HEK293 (cell line): ENCODE data around the gene LSM2.
A peak's percentile ranks its signal among the peaks of the same experiment; 100 is the strongest.
"Not testable (repeated sequence)": the region's sequence is repeated elsewhere in the genome, so short reads cannot be mapped to it uniquely, and the experiment has no call there.

Experiments
- CTCF ChIA-PET: fragments of 350-600 bp; formaldehyde crosslinking; extraction: SDS; loops from one replicate; lab custom pipeline; 2021; ENCODE audit warnings: antibody characterized with exemption; lab: Yijun Ruan, JAX
- POLR2A ChIA-PET: fragments of 300-600 bp; formaldehyde crosslinking; extraction: SDS; loops from one replicate; lab custom pipeline; 2020; ENCODE audit warnings: antibody characterized with exemption, inconsistent platforms; lab: Yijun Ruan, JAX
- H3K27ac ChIP-seq: fragments of 200-500 bp; sonication (Bioruptor generic); 2 replicates; pipeline ENCODE4 v1.5.1; 2014; ENCODE audit warnings: low read depth, low read length, control low read depth, inconsistent platforms; ENCODE audit errors: extremely low read depth
- H3K36me3 ChIP-seq, 2 experiments: fragments of 200-500 bp in 1 of 2; sonication (Bioruptor generic) in 1 of 2; 1 replicate in 1 of 2; 2 replicates in 1 of 2; pipeline ENCODE4 v1.5.1; 2014 to 2017; ENCODE audit warnings: inconsistent platforms in 2 of 2, low read length in 2 of 2; ENCODE audit not compliant: control insufficient read depth in 2 of 2, insufficient read depth in 1 of 2
- H3K4me1 ChIP-seq: fragments of 200-500 bp; sonication (Bioruptor generic); 2 replicates; pipeline ENCODE4 v1.5.1; 2014; ENCODE audit warnings: mild to moderate bottlenecking, low read length, inconsistent platforms; ENCODE audit not compliant: control insufficient read depth, insufficient read depth
- H3K4me3 ChIP-seq: 2 replicates; pipeline ENCODE4 v1.5.1; 2011; ENCODE audit warnings: low read depth, mild to moderate bottlenecking, control low read depth, low read length, moderate library complexity
- H3K9me3 ChIP-seq: fragments of 200-500 bp; sonication (Bioruptor generic); 2 replicates; pipeline ENCODE4 v1.5.1; 2014; ENCODE audit warnings: low read depth, low read length, inconsistent platforms; ENCODE audit not compliant: control insufficient read depth, insufficient read depth
- EGR2 ChIP-seq: fragments of 450-650 bp; formaldehyde crosslinking; IDR thresholded peaks from 2 replicates; pipeline ENCODE4 v1.5.1; 2016; ENCODE audit warnings: low read depth, missing biosample characterization, missing genetic modification characterization
- FEZF1 ChIP-seq: fragments of 450-650 bp; formaldehyde crosslinking; IDR thresholded peaks from 2 replicates; pipeline ENCODE4 v1.5.1; 2016; ENCODE audit warnings: missing biosample characterization, missing genetic modification characterization
- GLIS1 ChIP-seq: fragments of 450-650 bp; formaldehyde crosslinking; IDR thresholded peaks from 2 replicates; pipeline ENCODE4 v1.5.1; 2016; ENCODE audit warnings: missing biosample characterization, missing genetic modification characterization
- KLF1 ChIP-seq: fragments of 450-650 bp; formaldehyde crosslinking; IDR thresholded peaks from 2 replicates; pipeline ENCODE4 v1.5.1; 2016; ENCODE audit warnings: missing biosample characterization, missing genetic modification characterization
- KLF7 ChIP-seq: fragments of 450-650 bp; formaldehyde crosslinking; IDR thresholded peaks from 2 replicates; pipeline ENCODE4 v1.5.1; 2016; ENCODE audit warnings: missing biosample characterization, missing genetic modification characterization, borderline replicate concordance
- PRDM1 ChIP-seq: fragments of 450-650 bp; formaldehyde crosslinking; IDR thresholded peaks from 2 replicates; pipeline ENCODE4; 2016; ENCODE audit warnings: missing biosample characterization, missing genetic modification characterization
- REPIN1 ChIP-seq: fragments of 450-650 bp; formaldehyde crosslinking; IDR thresholded peaks from 2 replicates; pipeline ENCODE4 v1.5.1; 2017; ENCODE audit warnings: missing biosample characterization, missing genetic modification characterization, low read depth
- SALL2 ChIP-seq: fragments of 450-650 bp; formaldehyde crosslinking; IDR thresholded peaks from 2 replicates; pipeline ENCODE4 v1.5.0; 2017; ENCODE audit warnings: missing biosample characterization, mild to moderate bottlenecking, missing genetic modification characterization, borderline replicate concordance
- SP3 ChIP-seq: fragments of 450-650 bp; formaldehyde crosslinking; IDR thresholded peaks from 2 replicates; pipeline ENCODE4 v1.5.1; 2016; ENCODE audit warnings: missing biosample characterization, missing genetic modification characterization
- TCF7L2 ChIP-seq: IDR thresholded peaks from 2 replicates; pipeline ENCODE4 v1.6.1; 2011; ENCODE audit warnings: low read depth, mild to moderate bottlenecking, inconsistent platforms, low read length, moderate library complexity, borderline replicate concordance
- ZBTB17 ChIP-seq: fragments of 450-650 bp; formaldehyde crosslinking; IDR thresholded peaks from 2 replicates; pipeline ENCODE4 v1.5.1; 2016; ENCODE audit warnings: missing biosample characterization, missing genetic modification characterization
- ZBTB49 ChIP-seq: fragments of 450-650 bp; formaldehyde crosslinking; IDR thresholded peaks from 2 replicates; pipeline ENCODE4 v1.5.1; 2016; ENCODE audit warnings: missing biosample characterization, missing genetic modification characterization, low read depth
- ZEB2 ChIP-seq: fragments of 450-650 bp; formaldehyde crosslinking; IDR thresholded peaks from 2 replicates; pipeline ENCODE4 v1.5.1; 2016; ENCODE audit warnings: missing biosample characterization, missing genetic modification characterization
- ZNF10 ChIP-seq: fragments of 450-650 bp; formaldehyde crosslinking; IDR thresholded peaks from 2 replicates; pipeline ENCODE4 v1.5.1; 2017; ENCODE audit warnings: missing biosample characterization, missing genetic modification characterization
- ZNF175 ChIP-seq: fragments of 450-650 bp; formaldehyde crosslinking; IDR thresholded peaks from 2 replicates; pipeline ENCODE4 v1.5.1; 2016; ENCODE audit warnings: missing biosample characterization, missing genetic modification characterization
- ZNF211 ChIP-seq: fragments of 450-650 bp; formaldehyde crosslinking; IDR thresholded peaks from 2 replicates; pipeline ENCODE4 v1.5.1; 2016; ENCODE audit warnings: low read depth, missing biosample characterization, missing genetic modification characterization
- ZNF214 ChIP-seq: fragments of 450-650 bp; formaldehyde crosslinking; IDR thresholded peaks from 2 replicates; pipeline ENCODE4 v1.5.1; 2017; ENCODE audit warnings: missing biosample characterization, mild to moderate bottlenecking, missing genetic modification characterization, borderline replicate concordance
- ZNF335 ChIP-seq: fragments of 450-650 bp; formaldehyde crosslinking; conservative IDR thresholded peaks from 2 replicates; pipeline ENCODE4 v1.5.1; 2016; ENCODE audit warnings: missing biosample characterization, missing genetic modification characterization
- ZNF350 ChIP-seq: fragments of 450-650 bp; formaldehyde crosslinking; IDR thresholded peaks from 2 replicates; pipeline ENCODE4 v1.5.0; 2017; ENCODE audit warnings: missing biosample characterization, mild to moderate bottlenecking, missing genetic modification characterization
- ZNF366 ChIP-seq: fragments of 450-650 bp; formaldehyde crosslinking; conservative IDR thresholded peaks from 2 replicates; pipeline ENCODE4 v1.5.1; 2016; ENCODE audit warnings: missing biosample characterization, missing genetic modification characterization
- ZNF529 ChIP-seq: fragments of 450-650 bp; formaldehyde crosslinking; IDR thresholded peaks from 2 replicates; pipeline ENCODE4 v1.5.1; 2017; ENCODE audit warnings: missing genetic modification characterization, missing biosample characterization; ENCODE audit not compliant: insufficient replicate concordance
- ZNF600 ChIP-seq: fragments of 450-650 bp; formaldehyde crosslinking; IDR thresholded peaks from 2 replicates; pipeline ENCODE4 v1.5.1; 2016; ENCODE audit warnings: missing biosample characterization, missing genetic modification characterization
- ZNF629 ChIP-seq: fragments of 450-650 bp; formaldehyde crosslinking; IDR thresholded peaks from 2 replicates; pipeline ENCODE4 v1.5.1; 2017; ENCODE audit warnings: missing biosample characterization, missing genetic modification characterization
- ZNF670 ChIP-seq: fragments of 450-650 bp; formaldehyde crosslinking; IDR thresholded peaks from 2 replicates; pipeline ENCODE4 v1.5.1; 2016; ENCODE audit warnings: missing biosample characterization, missing genetic modification characterization, low read depth
- ZNF76 ChIP-seq: fragments of 450-650 bp; formaldehyde crosslinking; IDR thresholded peaks from 2 replicates; pipeline ENCODE4; 2016; ENCODE audit warnings: low read depth, missing biosample characterization, missing genetic modification characterization, borderline replicate concordance
- TF ChIP-seq, protein P1 (sequence below): fragments of 450-650 bp; formaldehyde crosslinking; IDR thresholded peaks from 2 replicates; pipeline ENCODE4 v1.5.1; 2016; ENCODE audit warnings: missing biosample characterization, missing genetic modification characterization
- TF ChIP-seq, protein P2 (sequence below): fragments of 450-650 bp; formaldehyde crosslinking; IDR thresholded peaks from 2 replicates; pipeline ENCODE4 v1.5.1; 2016; ENCODE audit warnings: missing biosample characterization, missing genetic modification characterization, borderline replicate concordance
- TF ChIP-seq, protein P3 (sequence below): fragments of 450-650 bp; formaldehyde crosslinking; conservative IDR thresholded peaks from 2 replicates; pipeline ENCODE4 v1.5.1; 2016; ENCODE audit warnings: low read depth, missing biosample characterization, missing genetic modification characterization

LSM2 gene

GRCh38 chr6:31794294-31794865 lies 12.4 kb downstream of the LSM2 start (continued):
- TF ChIP-seq ZBTB49 (tag by site-specific recombination) (no peak), SP3 (tag by site-specific recombination) (0 out of 2 replicates have a peak, but pooled peaks have one; percentile 17), ZEB2 (0 out of 2 replicates have a peak, but pooled peaks have one; percentile 38), SALL2 (tag by site-specific recombination) (no peak), KLF7 (tag by site-specific recombination) (no peak), FEZF1 (tag by site-specific recombination) (no peak), KLF1 (tag by site-specific recombination) (no peak), REPIN1 (tag by site-specific recombination) (no peak), ZNF10 (tag by site-specific recombination) (no peak), ZNF670 (tag by site-specific recombination) (no peak), TCF7L2 (no peak), ZNF529 (tag by site-specific recombination) (no peak), GLIS1 (tag by site-specific recombination) (peak; percentile 46; the same call in 1 of the 2 replicates), ZNF629 (tag by site-specific recombination) (peak; percentile 47; the same call in 1 of the 2 replicates), ZNF214 (no peak), ZNF600 (tag by site-specific recombination) (peak; percentile 43; the same call in 1 of the 2 replicates), ZNF175 (tag by site-specific recombination) (no peak), EGR2 (tag by site-specific recombination) (no peak), PRDM1 (tag by site-specific recombination) (peak; percentile 88), ZNF350 (tag by site-specific recombination) (no peak), ZNF366 (peak; percentile 76), ZNF211 (tag by site-specific recombination) (no peak), ZNF335 (tag by site-specific recombination) (peak; percentile 71), ZNF76 (tag by site-specific recombination) (peak; percentile 12; the same call in 1 of the 2 replicates), ZBTB17 (peak; percentile 92)
- TF ChIP-seq, protein P1, sequence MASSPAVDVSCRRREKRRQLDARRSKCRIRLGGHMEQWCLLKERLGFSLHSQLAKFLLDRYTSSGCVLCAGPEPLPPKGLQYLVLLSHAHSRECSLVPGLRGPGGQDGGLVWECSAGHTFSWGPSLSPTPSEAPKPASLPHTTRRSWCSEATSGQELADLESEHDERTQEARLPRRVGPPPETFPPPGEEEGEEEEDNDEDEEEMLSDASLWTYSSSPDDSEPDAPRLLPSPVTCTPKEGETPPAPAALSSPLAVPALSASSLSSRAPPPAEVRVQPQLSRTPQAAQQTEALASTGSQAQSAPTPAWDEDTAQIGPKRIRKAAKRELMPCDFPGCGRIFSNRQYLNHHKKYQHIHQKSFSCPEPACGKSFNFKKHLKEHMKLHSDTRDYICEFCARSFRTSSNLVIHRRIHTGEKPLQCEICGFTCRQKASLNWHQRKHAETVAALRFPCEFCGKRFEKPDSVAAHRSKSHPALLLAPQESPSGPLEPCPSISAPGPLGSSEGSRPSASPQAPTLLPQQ (tag by site-specific recombination), result no peak
- TF ChIP-seq, protein P2, sequence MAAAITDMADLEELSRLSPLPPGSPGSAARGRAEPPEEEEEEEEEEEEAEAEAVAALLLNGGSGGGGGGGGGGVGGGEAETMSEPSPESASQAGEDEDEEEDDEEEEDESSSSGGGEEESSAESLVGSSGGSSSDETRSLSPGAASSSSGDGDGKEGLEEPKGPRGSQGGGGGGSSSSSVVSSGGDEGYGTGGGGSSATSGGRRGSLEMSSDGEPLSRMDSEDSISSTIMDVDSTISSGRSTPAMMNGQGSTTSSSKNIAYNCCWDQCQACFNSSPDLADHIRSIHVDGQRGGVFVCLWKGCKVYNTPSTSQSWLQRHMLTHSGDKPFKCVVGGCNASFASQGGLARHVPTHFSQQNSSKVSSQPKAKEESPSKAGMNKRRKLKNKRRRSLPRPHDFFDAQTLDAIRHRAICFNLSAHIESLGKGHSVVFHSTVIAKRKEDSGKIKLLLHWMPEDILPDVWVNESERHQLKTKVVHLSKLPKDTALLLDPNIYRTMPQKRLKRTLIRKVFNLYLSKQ, result no peak
- TF ChIP-seq, protein P3, sequence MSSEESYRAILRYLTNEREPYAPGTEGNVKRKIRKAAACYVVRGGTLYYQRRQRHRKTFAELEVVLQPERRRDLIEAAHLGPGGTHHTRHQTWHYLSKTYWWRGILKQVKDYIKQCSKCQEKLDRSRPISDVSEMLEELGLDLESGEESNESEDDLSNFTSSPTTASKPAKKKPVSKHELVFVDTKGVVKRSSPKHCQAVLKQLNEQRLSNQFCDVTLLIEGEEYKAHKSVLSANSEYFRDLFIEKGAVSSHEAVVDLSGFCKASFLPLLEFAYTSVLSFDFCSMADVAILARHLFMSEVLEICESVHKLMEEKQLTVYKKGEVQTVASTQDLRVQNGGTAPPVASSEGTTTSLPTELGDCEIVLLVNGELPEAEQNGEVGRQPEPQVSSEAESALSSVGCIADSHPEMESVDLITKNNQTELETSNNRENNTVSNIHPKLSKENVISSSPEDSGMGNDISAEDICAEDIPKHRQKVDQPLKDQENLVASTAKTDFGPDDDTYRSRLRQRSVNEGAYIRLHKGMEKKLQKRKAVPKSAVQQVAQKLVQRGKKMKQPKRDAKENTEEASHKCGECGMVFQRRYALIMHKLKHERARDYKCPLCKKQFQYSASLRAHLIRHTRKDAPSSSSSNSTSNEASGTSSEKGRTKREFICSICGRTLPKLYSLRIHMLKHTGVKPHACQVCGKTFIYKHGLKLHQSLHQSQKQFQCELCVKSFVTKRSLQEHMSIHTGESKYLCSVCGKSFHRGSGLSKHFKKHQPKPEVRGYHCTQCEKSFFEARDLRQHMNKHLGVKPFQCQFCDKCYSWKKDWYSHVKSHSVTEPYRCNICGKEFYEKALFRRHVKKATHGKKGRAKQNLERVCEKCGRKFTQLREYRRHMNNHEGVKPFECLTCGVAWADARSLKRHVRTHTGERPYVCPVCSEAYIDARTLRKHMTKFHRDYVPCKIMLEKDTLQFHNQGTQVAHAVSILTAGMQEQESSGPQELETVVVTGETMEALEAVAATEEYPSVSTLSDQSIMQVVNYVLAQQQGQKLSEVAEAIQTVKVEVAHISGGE (tag by site-specific recombination), result no peak

DNA sequence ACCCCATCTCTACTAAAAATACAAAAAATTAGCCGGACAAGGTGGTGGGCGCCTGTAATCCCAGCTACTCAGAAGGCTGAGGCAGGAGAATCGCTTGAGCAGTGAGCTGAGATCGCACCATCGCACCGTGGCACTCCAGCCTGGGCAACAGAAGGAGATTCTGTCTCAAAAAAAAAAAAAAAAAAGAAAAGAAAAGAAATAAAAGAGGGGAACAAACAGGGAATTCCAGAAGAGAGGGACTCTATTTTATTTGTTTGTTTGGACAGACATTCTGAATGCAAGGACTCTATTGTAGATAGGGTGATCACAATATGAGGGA lies 12.9 kb downstream of the LSM2 start:
- H3K36me3 ChIP-seq, result peaks cover 17 to 47% of the 10 kb centered on the region in 2 experiments
- H3K9me3 ChIP-seq, CTCF ChIA-PET, H3K27ac ChIP-seq, H3K4me1 ChIP-seq, H3K4me3 ChIP-seq: not testable (repeated sequence)
- POLR2A ChIA-PET, result interaction anchor here (0.6 to 5.9 kb wide), 2 partner anchors 12 to 37 kb away, joined by 7 to 69 read pairs; partner anchors contain the start of gene LSM2
